GM20000 (cell line): ENCODE results near the gene TSPAN31.

ENCODE experiments used
- DNase-seq: peaks from one replicate; pipeline ENCODE4 v3.0.0; 2012; ENCODE audit warnings: low spot score
- TF ChIP-seq, protein P1 (sequence below): IDR thresholded peaks from 2 replicates; pipeline ENCODE4 v1.5.1; 2012; ENCODE audit warnings: mild to moderate bottlenecking, control low read depth; ENCODE audit errors: extremely low read depth, missing control alignments

TSPAN31 gene

DNA sequence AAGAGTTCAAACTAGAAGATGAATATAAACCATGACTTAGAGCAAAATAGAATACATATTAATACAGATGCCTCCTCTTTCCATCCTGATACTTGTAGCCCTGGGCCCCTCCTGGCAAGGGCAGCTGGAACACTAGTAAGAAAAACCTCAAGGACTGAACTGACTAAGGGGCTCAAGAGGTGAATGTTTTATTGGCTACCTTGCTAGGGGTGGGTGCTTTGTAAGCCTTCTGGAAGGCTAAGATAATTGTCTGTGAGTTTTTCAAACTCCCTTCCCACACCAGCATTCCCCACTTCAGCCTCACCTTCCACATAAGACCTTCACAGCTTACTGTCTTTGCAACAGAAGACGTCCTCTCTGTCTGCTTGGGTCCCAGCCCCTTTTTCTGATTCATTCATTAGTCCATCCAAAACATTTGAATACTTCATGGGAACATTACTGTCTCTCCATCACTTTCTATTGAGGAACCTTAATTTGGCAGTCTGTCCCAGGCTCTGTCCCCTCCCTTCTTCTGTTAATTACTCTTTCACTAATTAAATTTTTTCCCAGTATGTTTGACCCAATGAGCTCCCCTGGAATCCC lies 9.0 kb downstream of the TSPAN31 start:
- DNase-seq, result no peak
- TF ChIP-seq, protein P1, sequence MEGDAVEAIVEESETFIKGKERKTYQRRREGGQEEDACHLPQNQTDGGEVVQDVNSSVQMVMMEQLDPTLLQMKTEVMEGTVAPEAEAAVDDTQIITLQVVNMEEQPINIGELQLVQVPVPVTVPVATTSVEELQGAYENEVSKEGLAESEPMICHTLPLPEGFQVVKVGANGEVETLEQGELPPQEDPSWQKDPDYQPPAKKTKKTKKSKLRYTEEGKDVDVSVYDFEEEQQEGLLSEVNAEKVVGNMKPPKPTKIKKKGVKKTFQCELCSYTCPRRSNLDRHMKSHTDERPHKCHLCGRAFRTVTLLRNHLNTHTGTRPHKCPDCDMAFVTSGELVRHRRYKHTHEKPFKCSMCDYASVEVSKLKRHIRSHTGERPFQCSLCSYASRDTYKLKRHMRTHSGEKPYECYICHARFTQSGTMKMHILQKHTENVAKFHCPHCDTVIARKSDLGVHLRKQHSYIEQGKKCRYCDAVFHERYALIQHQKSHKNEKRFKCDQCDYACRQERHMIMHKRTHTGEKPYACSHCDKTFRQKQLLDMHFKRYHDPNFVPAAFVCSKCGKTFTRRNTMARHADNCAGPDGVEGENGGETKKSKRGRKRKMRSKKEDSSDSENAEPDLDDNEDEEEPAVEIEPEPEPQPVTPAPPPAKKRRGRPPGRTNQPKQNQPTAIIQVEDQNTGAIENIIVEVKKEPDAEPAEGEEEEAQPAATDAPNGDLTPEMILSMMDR, result no peak

DNA sequence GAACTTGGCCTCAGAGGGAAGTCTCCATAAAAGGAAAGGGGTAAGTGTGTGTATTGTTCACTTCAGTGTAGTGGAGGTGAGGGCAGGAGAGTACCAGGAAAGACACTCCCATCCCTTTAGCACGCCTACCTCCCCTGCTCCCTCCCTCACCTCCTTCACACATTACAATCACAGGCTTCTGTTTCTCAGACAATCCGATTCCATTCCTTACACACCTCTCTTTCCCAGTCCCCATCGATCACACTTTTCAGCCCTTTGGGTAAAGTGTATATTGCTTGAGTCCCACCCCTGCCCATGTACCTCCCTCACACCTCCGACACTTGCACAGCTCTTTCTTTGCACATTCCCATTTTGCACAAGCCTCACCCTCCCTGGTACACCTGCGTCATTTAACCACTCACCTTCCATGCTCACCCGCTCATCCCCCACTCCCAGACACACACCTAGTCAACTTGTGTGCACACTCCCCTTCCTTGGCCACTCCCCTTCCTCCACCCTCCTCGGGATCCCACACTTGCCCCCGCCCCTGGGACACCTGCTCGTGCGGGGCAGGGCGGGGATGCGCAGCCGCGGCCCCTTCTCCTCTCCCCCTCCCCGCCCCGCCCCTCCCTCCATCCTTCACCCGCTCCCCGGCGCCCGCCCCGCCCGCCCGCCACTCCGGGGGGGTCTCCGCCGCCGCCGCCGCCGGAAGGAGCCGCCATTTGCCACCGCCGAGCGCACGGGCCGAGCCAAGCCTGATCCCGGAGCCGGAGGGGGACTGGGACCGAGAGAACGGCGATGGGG lies 9.8 kb downstream of the TSPAN31 start, which contains the start of gene MARCHF9:
TSS of gene MARCHF9 (plus strand) at position 693 of the 783 bp plus-strand sequence. CDS start 426 bp downstream, outside the sequence.
- TF ChIP-seq, protein P1, result no peak
- DNase-seq, result peak; percentile 93

DNA sequence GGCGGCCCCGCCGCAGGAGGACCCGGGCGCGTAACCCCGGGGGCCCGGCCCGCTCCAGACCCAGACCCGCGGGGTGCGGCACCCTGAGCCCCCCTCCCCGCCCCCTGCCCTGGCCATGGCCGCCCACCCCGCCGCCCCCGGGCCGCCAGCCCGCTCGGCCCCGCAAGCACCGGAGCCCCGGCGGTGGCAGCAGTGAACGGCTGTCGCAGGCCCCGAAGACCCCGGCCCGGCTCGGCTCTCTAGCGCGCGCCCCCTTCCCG lies 10.3 kb downstream of the TSPAN31 start:
- TF ChIP-seq, protein P1, result no peak
- DNase-seq, result no peak

DNA sequence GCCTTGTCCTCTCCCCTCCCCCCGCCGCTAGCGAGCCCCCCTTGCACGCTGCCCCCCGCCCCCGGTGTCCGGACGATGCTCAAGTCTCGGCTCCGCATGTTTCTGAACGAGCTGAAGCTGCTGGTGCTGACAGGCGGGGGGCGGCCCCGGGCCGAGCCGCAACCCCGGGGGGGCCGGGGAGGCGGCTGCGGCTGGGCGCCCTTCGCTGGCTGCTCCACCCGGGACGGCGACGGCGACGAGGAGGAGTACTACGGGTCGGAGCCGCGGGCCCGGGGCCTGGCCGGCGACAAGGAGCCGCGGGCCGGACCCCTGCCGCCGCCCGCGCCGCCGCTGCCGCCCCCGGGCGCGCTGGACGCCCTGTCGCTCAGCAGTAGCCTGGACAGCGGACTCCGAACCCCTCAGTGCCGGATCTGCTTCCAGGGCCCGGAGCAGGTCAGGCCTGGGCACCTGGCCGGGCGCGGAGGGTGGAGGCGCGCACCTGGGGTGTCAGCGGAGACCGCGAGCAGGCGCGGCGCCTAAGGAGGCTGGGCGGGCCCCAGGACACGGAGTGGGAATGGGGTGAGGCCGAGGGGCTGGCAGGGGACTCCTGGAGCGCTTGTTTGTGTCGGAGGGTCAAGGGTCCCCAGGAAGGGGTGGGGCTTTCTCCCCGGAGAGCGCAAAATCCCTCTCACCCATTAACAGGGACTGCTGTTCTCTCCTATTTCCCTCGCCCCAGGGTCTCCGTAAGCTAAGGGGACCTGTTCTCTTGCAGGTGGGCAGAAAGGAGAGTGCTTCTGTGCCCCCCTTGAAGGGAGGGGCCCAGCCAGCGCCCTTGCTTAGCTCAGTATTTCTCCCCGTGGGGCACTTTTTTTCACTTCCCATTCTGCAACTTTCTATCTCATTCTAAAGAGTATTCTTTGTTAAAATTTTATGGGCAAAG lies 10.9 kb downstream of the TSPAN31 start:
- TF ChIP-seq, protein P1, result no peak
- DNase-seq, result peak; percentile 69

DNA sequence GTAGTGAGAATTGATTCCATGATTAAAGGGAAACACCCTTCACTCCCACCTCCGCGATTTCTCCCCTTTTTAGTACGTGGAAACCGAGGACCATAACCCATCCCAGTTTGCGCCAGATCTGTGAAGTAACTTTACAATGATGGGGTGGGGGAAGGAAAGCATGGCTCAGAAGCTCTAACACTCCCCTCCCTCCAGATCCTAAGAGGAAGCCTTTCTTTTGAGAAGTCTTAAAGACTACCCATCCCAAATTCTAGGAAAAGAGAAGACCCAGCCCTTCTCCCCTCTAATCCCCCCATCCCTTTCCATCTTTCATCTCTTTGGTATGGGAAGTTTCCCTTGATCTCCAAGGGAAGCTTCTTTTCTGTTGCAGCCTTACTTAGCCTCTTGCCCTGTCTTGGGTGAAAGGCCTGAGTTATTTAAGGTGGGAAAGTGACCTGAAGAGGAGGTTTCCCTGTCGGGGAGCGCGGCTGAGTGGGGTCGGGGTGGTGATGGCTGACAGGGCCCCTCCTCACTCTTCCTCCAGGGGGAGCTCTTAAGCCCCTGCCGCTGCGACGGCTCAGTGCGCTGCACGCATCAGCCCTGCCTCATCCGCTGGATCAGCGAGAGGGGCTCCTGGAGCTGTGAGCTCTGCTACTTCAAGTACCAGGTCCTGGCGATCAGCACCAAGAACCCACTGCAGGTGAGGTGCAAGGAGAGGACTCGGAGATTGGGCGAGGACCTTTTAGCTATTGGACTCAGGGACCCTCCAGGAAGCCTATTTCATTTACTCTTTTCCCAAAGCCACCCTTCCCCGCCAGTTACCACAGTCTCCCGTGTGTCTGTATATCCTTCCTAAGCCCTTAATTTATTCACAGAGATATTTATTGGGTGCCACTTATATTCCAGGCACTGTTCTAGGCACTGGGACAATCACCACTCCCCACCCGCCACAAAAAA lies 11.8 kb downstream of the TSPAN31 start:
- peak; percentile 90 for DNase-seq
- TF ChIP-seq, protein P1, result peak; percentile 84

DNA sequence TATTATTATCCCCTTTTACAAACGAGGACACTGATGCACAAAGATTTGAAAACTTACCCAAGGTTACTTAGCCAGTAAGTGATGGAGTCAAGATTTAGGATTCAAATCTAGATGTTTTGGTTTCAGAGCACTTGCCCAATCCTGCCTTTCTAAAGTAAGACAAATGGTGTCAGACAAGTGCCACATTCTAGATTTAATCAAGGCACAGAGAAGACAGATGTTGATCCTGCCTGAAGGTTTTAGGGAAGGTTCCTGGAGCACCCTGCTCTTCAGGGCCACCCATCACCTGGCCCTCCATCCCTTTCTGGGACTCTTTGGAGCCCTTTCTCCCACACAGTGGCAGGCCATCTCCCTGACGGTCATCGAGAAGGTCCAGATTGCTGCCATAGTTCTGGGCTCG lies 12.9 kb downstream of the TSPAN31 start:
- no peak for DNase-seq
- TF ChIP-seq, protein P1, result no peak
